ENCODE results near the gene DNAJC8.

Gene DNAJC8

DNA sequence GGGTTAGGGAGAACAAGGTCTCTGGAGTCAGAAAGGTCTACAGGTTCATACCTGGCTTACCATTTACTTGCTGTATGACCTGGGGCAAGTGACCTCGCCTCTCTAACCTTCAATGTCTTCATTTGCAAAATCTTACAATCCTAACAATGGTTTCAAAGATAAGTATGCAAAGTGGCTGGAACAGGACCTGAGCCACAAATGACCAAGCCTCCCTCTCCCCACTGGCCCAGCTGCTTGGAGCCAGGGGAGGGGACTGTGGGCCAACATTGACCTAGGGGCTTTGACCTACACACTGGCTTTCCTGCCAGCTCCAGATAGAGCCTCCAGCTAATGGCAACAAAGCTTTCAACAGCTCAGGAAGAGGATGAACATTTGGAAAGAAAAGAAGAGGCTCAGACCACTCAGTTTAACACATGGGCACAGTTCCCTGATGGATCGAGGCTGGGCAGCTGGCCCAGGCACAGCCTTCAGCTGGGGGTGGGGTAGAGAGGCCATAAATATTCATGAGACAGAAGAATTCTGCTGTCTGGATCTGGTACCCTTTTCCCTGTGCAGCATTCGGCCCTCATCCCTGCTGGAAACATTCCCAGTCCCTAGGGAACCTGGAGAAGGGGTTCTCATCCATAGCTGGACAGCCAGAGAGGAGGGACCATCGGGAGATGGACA lies 69.2 kb downstream of the DNAJC8 start:
- H3K27me3 ChIP-seq (ENCODE audit: control insufficient read depth, low read length) = no peaks in the 10 kb centered on the region
- no peak overlapping the region for H3K27ac ChIP-seq (ENCODE audit: low read depth, low read length)
- H3K79me2 ChIP-seq (ENCODE audit: control insufficient read depth, low read length) = no peaks in the 10 kb centered on the region
- H3K4me1 ChIP-seq (ENCODE audit: control insufficient read depth, low read length) = peaks cover 3% of the 10 kb centered on the region; the same call in 1 of the 2 replicates
- H3K9me2 ChIP-seq (replicated peaks; ENCODE audit: control insufficient read depth, low read length) = no peaks in the 10 kb centered on the region
- H3K36me3 ChIP-seq (ENCODE audit: control insufficient read depth, low read length) = no peaks in the 10 kb centered on the region
- H4K20me1 ChIP-seq (ENCODE audit: control insufficient read depth, insufficient read depth, low read depth, low read length) = no peaks in the 10 kb centered on the region
- H3K4me2 ChIP-seq (ENCODE audit: low read length) = no peak overlapping the region
- 0 out of 2 replicates have a peak, but pooled peaks cover 2% of the 10 kb centered on the region for H3F3A ChIP-seq (ENCODE audit: control insufficient read depth, insufficient read depth)
- TF ChIP-seq, protein P1, sequence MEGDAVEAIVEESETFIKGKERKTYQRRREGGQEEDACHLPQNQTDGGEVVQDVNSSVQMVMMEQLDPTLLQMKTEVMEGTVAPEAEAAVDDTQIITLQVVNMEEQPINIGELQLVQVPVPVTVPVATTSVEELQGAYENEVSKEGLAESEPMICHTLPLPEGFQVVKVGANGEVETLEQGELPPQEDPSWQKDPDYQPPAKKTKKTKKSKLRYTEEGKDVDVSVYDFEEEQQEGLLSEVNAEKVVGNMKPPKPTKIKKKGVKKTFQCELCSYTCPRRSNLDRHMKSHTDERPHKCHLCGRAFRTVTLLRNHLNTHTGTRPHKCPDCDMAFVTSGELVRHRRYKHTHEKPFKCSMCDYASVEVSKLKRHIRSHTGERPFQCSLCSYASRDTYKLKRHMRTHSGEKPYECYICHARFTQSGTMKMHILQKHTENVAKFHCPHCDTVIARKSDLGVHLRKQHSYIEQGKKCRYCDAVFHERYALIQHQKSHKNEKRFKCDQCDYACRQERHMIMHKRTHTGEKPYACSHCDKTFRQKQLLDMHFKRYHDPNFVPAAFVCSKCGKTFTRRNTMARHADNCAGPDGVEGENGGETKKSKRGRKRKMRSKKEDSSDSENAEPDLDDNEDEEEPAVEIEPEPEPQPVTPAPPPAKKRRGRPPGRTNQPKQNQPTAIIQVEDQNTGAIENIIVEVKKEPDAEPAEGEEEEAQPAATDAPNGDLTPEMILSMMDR (IDR thresholded peaks at IDR 0.05; ENCODE audit: low read depth, low read length, poor library complexity, severe bottlenecking) = no peak
- TF ChIP-seq EZH2phosphoT487 (IDR thresholded peaks at IDR 0.05; ENCODE audit: borderline replicate concordance, low read length) = no peak
- no peaks in the 10 kb centered on the region; the same call in 1 of the 2 replicates for H3K9me3 ChIP-seq (ENCODE audit: control insufficient read depth, insufficient read depth, low read length)
- no peak overlapping the region for H3K4me3 ChIP-seq (ENCODE audit: low read length)

DNA sequence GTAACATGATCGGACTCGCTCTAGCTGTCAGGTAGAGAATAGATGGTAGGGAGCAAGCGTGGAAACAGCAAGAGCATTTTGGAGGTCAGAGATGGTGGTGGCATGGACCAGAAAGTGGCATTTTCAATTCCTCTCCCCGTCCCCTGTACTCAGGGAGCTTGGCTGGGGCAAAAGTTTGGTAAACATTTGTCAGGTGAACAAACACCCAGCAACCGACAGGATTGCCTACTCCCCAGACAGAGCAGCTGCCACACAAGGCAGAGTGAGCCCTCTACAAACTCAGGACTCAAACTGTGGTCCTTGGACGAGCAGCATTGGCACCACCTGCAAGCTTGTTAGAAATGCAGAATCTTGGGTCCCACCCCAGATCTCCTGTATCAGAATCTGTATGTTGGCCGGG lies 70.7 kb downstream of the DNAJC8 start:
- Histone ChIP-seq H3K79me2 (ENCODE audit: control insufficient read depth, low read length) (no peaks in the 10 kb centered on the region), H3K4me2 (ENCODE audit: low read length) (no peak overlapping the region), H3F3A (ENCODE audit: control insufficient read depth, insufficient read depth) (0 out of 2 replicates have a peak, but pooled peaks cover under 1% of the 10 kb centered on the region), H3K27me3 (ENCODE audit: control insufficient read depth, low read length) (no peaks in the 10 kb centered on the region), H3K4me3 (ENCODE audit: low read length) (no peak overlapping the region), H3K36me3 (ENCODE audit: control insufficient read depth, low read length) (no peaks in the 10 kb centered on the region), H4K20me1 (ENCODE audit: control insufficient read depth, insufficient read depth, low read depth, low read length) (no peaks in the 10 kb centered on the region), H3K27ac (ENCODE audit: low read depth, low read length) (no peak overlapping the region), H3K9me3 (ENCODE audit: control insufficient read depth, insufficient read depth, low read length) (no peaks in the 10 kb centered on the region; the same call in 1 of the 2 replicates), H3K9me2 (replicated peaks; ENCODE audit: control insufficient read depth, low read length) (no peaks in the 10 kb centered on the region), H3K4me1 (ENCODE audit: control insufficient read depth, low read length) (peaks cover 3% of the 10 kb centered on the region; the same call in 1 of the 2 replicates)
- TF ChIP-seq, protein P1 (IDR thresholded peaks at IDR 0.05; ENCODE audit: low read depth, low read length, poor library complexity, severe bottlenecking) = no peak
- TF ChIP-seq EZH2phosphoT487 (IDR thresholded peaks at IDR 0.05; ENCODE audit: borderline replicate concordance, low read length) = no peak

GRCh38 chr1:28161751-28162150 lies 71.1 kb downstream of the DNAJC8 start:
- Histone ChIP-seq H3K27ac (ENCODE audit: low read depth, low read length) (no peak overlapping the region), H3K9me3 (ENCODE audit: control insufficient read depth, insufficient read depth, low read length) (no peaks in the 10 kb centered on the region; the same call in 1 of the 2 replicates), H3K4me3 (ENCODE audit: low read length) (no peak overlapping the region), H4K20me1 (ENCODE audit: control insufficient read depth, insufficient read depth, low read depth, low read length) (no peaks in the 10 kb centered on the region), H3F3A (ENCODE audit: control insufficient read depth, insufficient read depth) (no peaks in the 10 kb centered on the region), H3K9me2 (replicated peaks; ENCODE audit: control insufficient read depth, low read length) (no peaks in the 10 kb centered on the region), H3K4me1 (ENCODE audit: control insufficient read depth, low read length) (peaks cover 3% of the 10 kb centered on the region; the same call in 1 of the 2 replicates), H3K27me3 (ENCODE audit: control insufficient read depth, low read length) (no peaks in the 10 kb centered on the region), H3K79me2 (ENCODE audit: control insufficient read depth, low read length) (no peaks in the 10 kb centered on the region), H3K4me2 (ENCODE audit: low read length) (no peak overlapping the region), H3K36me3 (ENCODE audit: control insufficient read depth, low read length) (no peaks in the 10 kb centered on the region)
- TF ChIP-seq, protein P1 (IDR thresholded peaks at IDR 0.05; ENCODE audit: low read depth, low read length, poor library complexity, severe bottlenecking) = no peak
- TF ChIP-seq EZH2phosphoT487 (IDR thresholded peaks at IDR 0.05; ENCODE audit: borderline replicate concordance, low read length) = no peak

All from DOHH2 (cell line).